ENCODE results near the gene FGF6.

DNA sequence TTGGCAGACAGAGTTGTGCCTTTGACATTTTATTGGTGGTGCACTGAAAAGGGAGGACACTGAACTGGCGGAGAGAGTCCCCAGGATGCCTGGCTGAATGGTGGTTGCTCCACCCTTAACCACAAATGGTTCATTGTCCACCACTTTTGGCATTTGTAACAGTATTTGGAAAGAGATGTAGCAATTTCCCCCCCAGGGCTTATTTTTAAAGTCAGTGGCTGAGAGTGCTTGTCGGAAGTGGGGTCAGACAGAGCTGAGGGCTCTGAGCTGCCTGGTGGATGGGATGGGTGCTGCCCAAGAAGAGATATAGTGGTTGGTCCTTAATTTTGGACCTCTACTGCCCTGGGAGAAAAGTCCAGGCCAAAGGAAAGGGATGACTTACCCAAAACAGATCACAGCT lies 31.5 kb upstream of the FGF6 start:
- TF ChIP-seq, protein P1, sequence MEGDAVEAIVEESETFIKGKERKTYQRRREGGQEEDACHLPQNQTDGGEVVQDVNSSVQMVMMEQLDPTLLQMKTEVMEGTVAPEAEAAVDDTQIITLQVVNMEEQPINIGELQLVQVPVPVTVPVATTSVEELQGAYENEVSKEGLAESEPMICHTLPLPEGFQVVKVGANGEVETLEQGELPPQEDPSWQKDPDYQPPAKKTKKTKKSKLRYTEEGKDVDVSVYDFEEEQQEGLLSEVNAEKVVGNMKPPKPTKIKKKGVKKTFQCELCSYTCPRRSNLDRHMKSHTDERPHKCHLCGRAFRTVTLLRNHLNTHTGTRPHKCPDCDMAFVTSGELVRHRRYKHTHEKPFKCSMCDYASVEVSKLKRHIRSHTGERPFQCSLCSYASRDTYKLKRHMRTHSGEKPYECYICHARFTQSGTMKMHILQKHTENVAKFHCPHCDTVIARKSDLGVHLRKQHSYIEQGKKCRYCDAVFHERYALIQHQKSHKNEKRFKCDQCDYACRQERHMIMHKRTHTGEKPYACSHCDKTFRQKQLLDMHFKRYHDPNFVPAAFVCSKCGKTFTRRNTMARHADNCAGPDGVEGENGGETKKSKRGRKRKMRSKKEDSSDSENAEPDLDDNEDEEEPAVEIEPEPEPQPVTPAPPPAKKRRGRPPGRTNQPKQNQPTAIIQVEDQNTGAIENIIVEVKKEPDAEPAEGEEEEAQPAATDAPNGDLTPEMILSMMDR (IDR thresholded peaks at IDR 0.05; ENCODE audit: low read depth, low read length), result no peak
- TF ChIP-seq, protein P2, sequence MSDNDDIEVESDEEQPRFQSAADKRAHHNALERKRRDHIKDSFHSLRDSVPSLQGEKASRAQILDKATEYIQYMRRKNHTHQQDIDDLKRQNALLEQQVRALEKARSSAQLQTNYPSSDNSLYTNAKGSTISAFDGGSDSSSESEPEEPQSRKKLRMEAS (IDR thresholded peaks at IDR 0.05; ENCODE audit: low read depth, low read length), result no peak
- TF ChIP-seq POLR2A (IDR thresholded peaks at IDR 0.05; ENCODE audit: extremely low read depth, insufficient read length) (no peak), MYC (IDR thresholded peaks at IDR 0.05; ENCODE audit: low read depth, low read length) (no peak)
